Measurements from ENCODE around the gene GIGYF2. TPM values are rescaled to one million over a fixed set of nuclear protein-coding genes. Genes with fewer than 3 reads are reported as not detected.
A peak's percentile ranks its signal among the peaks of the same experiment; 100 is the strongest.

GIGYF2 gene
- total and polyA plus RNA-seq, 5 experiments from 2014 or later: 18.1 to 86.5 (median 31.1) TPM

DNA sequence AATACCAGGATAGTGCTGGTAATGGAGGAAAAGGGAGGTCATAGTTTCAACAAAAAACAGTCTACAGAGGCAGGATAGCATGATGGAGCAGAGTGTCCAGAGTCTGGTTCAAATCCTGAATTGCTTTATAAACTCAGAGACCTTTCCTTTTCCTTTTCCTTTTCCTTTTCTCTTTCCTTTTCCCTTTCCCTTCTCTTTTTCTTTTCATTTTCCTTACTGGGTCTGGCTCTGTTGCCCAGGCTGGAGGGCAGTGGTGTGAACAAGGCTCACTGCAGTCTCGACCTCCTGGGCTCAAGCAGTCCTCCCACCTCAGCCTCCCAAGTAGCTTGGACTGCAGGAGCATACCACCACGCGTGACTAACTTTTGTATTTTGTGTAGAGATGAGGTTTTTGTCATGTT lies 31.7 kb downstream of the GIGYF2 start:
- no peaks in the 10 kb centered on the region for H3K9me3 Mint-ChIP-seq
- H3K27ac Mint-ChIP-seq: peak overlapping the region in 2 of 10 donors; percentile 44 to 80
- POLR2A ChIA-PET: no interaction called here
- H3K36me3 Mint-ChIP-seq: peaks cover 8 to 85% (median 34%) of the 10 kb centered on the region in 3 donors
- no peaks in the 10 kb centered on the region for H3K27me3 Mint-ChIP-seq
- no peak for ATAC-seq
- DNase-seq: no peak
- no peak overlapping the region for H3K4me3 Mint-ChIP-seq
- H3K4me1 Mint-ChIP-seq: peaks cover 16 to 35% (median 26%) of the 10 kb centered on the region in 4 donors

DNA sequence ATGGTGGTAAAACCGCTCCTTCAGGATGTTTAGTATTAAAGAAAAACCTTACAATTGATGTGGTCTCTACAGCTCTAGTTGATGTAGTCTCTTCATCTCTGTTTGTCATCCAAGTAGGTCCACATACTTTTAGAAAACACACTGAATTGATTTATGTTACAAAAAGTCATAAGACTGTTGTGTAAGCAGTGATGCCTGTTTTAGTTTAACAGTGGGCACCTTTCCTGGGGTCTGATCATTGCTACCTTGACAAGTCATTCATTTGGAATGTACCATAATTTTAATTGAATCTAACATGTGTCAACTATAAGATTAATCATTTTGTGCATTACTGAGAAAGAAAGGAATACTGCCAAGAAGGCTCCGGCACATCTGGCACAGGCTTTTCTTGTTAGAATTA lies 34.3 kb downstream of the GIGYF2 start:
- Mint-ChIP-seq H3K27me3 (no peaks in the 10 kb centered on the region), H3K4me1 (peaks cover 16 to 31% (median 25%) of the 10 kb centered on the region in 4 donors), H3K4me3 (no peak overlapping the region), H3K36me3 (peaks cover 8 to 79% (median 30%) of the 10 kb centered on the region in 3 donors), H3K9me3 (no peaks in the 10 kb centered on the region), H3K27ac (peak overlapping the region in 3 of 10 donors; percentile 15 to 49 (median 37))
- no peak for DNase-seq
- POLR2A ChIA-PET: no interaction called here
- ATAC-seq: no peak

DNA sequence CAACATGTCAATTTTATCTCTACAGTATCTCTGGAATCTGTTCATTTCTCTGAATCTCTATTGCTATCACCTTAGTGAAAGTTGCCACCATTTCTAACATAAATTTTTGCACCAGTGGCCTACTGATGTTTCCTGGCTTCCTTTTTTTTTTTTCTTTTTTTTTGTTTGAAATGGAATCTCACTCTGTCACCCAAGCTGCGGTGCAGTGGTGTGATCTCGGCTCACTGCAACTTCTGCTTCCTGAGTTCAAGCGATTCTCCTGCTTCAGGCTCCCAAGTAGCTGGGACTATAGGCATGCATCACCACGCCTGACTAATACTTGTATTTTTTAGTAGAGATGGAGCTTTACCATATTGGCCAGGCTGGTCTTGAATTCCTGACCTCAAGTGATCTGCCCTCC lies 44.2 kb downstream of the GIGYF2 start:
- peak overlapping the region in 3 of 10 donors; percentile 9 to 27 (median 24) for H3K27ac Mint-ChIP-seq

DNA sequence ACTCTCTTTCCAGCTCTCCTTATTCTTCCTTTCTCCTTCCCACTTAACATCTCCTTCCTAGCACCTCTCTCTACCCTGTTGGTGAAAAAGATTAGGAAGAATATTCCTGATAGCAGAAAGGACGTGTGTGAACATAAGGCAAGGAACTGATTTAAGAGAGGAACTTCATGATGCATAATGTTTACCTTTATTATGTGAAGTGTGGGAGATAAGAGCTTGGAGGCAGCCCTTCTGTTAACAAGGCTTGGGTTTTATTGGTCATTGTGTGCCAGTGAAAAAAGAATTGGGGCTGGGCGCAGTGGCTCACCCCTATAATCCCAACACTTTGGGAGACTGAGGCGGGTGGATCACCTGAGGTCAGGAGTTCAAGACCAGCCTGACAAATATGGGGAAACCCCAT lies 44.8 kb downstream of the GIGYF2 start:
- Mint-ChIP-seq H3K4me3 (no peak overlapping the region), H3K4me1 (peaks cover 7 to 12% (median 8%) of the 10 kb centered on the region in 4 donors), H3K27ac (peak overlapping the region in 3 of 10 donors; percentile 24 to 87 (median 28)), H3K36me3 (peaks cover 5 to 44% (median 7%) of the 10 kb centered on the region in 3 donors), H3K27me3 (no peaks in the 10 kb centered on the region), H3K9me3 (no peaks in the 10 kb centered on the region)
- POLR2A ChIA-PET: no interaction called here
- DNase-seq (no peak), ATAC-seq (no peak)

More for the DNA sequence above, 44.2 kb downstream of the GIGYF2 start:
- H3K9me3 Mint-ChIP-seq: no peaks in the 10 kb centered on the region
- peaks cover 7 to 12% (median 8%) of the 10 kb centered on the region in 4 donors for H3K4me1 Mint-ChIP-seq
- POLR2A ChIA-PET: no interaction called here
- no peak for ATAC-seq
- DNase-seq: no peak
- H3K4me3 Mint-ChIP-seq: no peak overlapping the region
- H3K36me3 Mint-ChIP-seq: peaks cover 5 to 49% (median 8%) of the 10 kb centered on the region in 3 donors
- H3K27me3 Mint-ChIP-seq: no peaks in the 10 kb centered on the region

DNA sequence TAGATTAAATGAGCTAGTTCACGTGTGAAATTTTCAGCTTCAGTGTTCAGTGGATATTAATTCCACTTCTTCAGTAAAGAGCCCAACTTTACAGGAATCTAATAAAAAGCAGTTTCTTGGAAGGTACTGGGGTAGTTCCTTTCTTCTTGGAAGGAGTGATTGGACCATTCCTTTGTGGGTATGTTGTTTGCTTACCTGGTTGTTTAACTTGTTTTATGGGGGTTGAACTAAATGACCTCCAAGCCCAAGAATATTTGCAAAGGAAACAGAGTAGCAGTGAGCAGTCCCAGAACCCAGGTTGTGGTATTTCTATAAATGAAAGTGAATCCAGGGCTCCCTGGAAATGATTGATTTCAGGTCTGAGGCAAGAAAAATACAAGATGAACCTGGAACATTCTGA lies 47.8 kb downstream of the GIGYF2 start:
- H3K36me3 Mint-ChIP-seq: peaks cover 7 to 49% (median 20%) of the 10 kb centered on the region in 3 donors
- H3K9me3 Mint-ChIP-seq: no peaks in the 10 kb centered on the region
- POLR2A ChIA-PET: no interaction called here
- DNase-seq (no peak), ATAC-seq (no peak)
- peaks cover 6 to 11% (median 7%) of the 10 kb centered on the region in 4 donors for H3K4me1 Mint-ChIP-seq
- peak overlapping the region in 1 of 10 donors; percentile 12 for H3K4me3 Mint-ChIP-seq
- no peaks in the 10 kb centered on the region for H3K27me3 Mint-ChIP-seq
- no peak overlapping the region for H3K27ac Mint-ChIP-seq

DNA sequence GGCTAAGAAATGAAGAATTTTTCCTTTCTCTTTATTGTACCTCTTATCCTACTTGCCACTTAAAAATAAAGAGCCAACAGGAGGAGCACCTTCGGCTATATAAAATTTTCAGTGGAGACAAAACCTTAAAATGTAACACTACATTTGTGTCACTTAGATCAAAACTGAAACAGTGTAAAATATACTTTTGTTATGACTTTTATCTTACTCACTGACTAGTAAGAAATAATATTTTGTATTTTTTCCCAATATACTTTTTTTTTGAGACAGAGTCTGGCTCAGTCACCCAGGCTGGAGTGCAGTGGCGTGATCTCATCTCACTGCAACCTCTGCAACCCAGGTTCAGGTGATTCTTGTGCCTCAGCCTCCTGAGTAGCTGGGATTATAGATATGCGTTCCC lies 50.9 kb downstream of the GIGYF2 start:
- DNase-seq: no peak
- Mint-ChIP-seq H3K4me3 (no peak overlapping the region), H3K4me1 (peaks cover 0 to 5% (median 3%) of the 10 kb centered on the region in 4 donors), H3K9me3 (no peaks in the 10 kb centered on the region), H3K27me3 (no peaks in the 10 kb centered on the region), H3K27ac (peak overlapping the region in 1 of 10 donors; percentile 48), H3K36me3 (peaks cover 7 to 64% (median 25%) of the 10 kb centered on the region in 3 donors)
- ATAC-seq: no peak
- POLR2A ChIA-PET: no interaction called here

DNA sequence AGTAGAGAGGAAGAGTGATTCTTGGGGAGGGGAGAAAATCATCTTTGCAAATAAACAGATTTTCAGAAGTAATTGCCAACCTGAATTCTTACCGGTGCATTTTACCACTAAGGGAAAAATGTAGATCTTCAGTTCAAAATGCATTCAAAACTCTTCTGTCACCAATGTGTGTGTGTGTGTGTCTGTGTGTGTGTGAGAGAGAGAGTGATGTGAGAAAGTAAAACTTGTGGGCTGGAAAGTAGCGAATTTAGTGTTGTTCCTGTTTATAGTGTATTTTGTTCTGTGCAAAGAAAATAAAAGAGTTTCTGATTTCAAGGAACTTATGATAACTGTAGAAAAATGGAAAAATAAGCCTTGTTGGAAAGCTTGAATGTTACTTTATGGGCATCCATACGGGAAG lies 52.2 kb downstream of the GIGYF2 start:
- Mint-ChIP-seq H3K4me3 (no peak overlapping the region), H3K27ac (peak overlapping the region in 2 of 10 donors; percentile 26 to 48), H3K4me1 (peaks cover 0 to 2% (median 0%) of the 10 kb centered on the region in 4 donors), H3K36me3 (peaks cover 7 to 75% (median 25%) of the 10 kb centered on the region in 3 donors), H3K9me3 (no peaks in the 10 kb centered on the region), H3K27me3 (no peaks in the 10 kb centered on the region)
- POLR2A ChIA-PET: no interaction called here
- ATAC-seq (no peak), DNase-seq (no peak)

DNA sequence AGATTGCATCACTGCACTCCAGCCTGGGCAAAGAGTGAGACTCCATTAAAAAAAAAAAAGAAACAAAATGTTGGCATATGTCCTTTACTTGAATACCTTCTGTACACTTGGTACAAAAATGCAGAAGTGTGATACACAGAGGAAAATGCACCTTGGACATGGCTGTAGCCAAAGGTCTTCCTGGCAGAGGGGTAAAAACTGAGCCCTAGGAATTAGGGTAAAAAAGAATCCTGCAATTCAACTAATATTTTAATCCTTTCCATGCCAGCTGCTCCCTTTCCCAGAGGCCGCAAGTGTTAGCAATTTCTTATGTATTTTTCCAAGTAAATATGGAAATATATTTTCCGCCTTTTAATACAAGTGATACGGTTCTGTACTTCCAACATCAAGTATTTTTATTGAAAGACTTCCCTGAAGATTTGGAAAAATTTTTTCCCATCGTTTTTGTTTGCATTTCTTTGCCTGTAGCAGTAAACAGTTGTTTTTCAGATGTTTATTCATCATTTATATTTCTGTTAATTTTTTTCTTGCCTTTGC lies 53.1 kb downstream of the GIGYF2 start:
- peaks cover 7 to 71% (median 25%) of the 10 kb centered on the region in 3 donors for H3K36me3 Mint-ChIP-seq
- H3K27ac Mint-ChIP-seq: peak overlapping the region in 1 of 10 donors; percentile 57
- DNase-seq (no peak), ATAC-seq (no peak)
- peaks cover 0 to 2% (median 0%) of the 10 kb centered on the region in 4 donors for H3K4me1 Mint-ChIP-seq
- H3K27me3 Mint-ChIP-seq: no peaks in the 10 kb centered on the region
- H3K9me3 Mint-ChIP-seq: no peaks in the 10 kb centered on the region
- H3K4me3 Mint-ChIP-seq: no peak overlapping the region
- POLR2A ChIA-PET: no interaction called here

DNA sequence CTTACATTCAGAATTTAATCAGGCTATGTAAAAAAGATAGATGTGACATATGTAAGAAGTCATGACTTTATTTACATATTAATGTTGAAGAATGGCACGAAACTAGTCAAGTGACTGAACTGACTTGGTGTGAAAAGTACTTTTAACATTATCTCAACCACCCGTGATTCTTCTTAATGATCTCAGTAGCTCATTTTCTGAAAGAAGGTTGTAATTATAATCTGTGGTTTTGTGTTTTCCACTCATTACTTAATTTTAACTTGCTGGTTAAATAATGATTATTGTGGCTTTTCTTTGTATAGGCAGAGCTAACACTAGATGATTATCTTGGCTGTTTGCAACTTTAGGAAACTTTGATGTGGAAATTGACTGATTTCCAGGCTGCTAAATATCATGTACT lies 60.8 kb downstream of the GIGYF2 start:
- Mint-ChIP-seq H3K4me1 (peaks cover 0 to 15% (median 13%) of the 10 kb centered on the region in 4 donors), H3K9me3 (no peaks in the 10 kb centered on the region), H3K36me3 (peaks cover 4 to 69% (median 6%) of the 10 kb centered on the region in 3 donors), H3K27ac (peak overlapping the region in 4 of 10 donors; percentile 4 to 37 (median 18)), H3K4me3 (no peak overlapping the region), H3K27me3 (no peaks in the 10 kb centered on the region)
- ATAC-seq (no peak), DNase-seq (no peak)
- POLR2A ChIA-PET: interaction anchor here (0.6 kb wide), 1 partner anchor 31 kb away, joined by 4 read pairs; no protein-coding TSS in a partner anchor

DNA sequence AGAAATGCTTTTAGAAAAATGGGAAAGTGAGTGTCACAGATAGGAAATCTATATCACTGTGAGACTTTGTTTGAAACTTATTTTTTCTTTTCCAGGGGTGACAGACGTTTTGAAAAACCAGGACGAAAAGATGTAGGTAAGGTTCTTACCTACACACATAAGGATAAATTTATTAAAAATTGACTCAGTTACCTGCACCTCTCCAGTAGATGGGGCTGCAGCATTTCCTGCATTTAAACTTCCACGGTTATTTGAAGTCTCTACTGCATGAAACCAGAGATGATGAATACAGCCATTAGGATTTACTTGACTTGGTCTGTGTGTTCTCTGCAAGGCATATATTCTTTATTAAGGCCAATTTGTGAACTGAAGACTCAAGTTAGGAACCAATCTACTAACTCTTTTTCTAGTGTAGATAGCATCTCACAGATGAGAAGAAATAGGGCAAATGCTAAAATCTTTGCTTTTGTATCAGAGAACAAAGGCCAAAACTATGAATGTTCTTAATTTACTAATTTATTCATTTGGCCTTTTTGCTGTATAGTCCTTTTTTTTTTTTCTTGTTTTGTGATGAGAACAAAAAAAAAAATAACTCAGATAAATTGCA lies 64.3 kb downstream of the GIGYF2 start:
- ATAC-seq: peak; percentile 62 to 67
- H3K4me3 Mint-ChIP-seq: no peak overlapping the region
- H3K9me3 Mint-ChIP-seq: no peaks in the 10 kb centered on the region
- peaks cover 2 to 15% (median 10%) of the 10 kb centered on the region in 4 donors for H3K4me1 Mint-ChIP-seq
- POLR2A ChIA-PET: interaction anchor here (0.7 kb wide), 1 partner anchor 348 kb away, joined by 4 read pairs; no protein-coding TSS in a partner anchor
- H3K27me3 Mint-ChIP-seq: no peaks in the 10 kb centered on the region
- H3K36me3 Mint-ChIP-seq: peaks cover 6 to 75% (median 15%) of the 10 kb centered on the region in 3 donors
- no peak overlapping the region for H3K27ac Mint-ChIP-seq
- peak in 9 of 10 donors; percentile 4 to 64 (median 32) for DNase-seq

DNA sequence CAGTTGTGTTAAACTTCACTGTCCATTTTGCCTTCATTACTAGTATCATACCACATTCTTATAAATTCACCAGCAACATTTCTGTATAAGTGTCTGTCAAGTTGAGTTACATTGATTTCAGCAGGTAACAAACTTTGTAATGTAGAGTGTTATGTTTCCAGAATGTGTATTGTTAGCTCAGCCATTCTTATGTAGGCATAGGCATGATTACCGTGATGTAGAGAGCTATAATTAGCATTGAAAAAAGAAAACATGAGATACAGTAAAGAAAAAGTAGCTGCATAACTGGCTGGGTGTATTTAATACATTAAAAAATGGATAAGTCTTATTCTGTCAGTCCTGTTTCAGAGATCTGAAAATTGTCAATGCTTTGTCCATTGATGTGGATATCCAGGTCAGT lies 70.7 kb downstream of the GIGYF2 start:
- POLR2A ChIA-PET: no interaction called here
- no peaks in the 10 kb centered on the region for H3K9me3 Mint-ChIP-seq
- H3K36me3 Mint-ChIP-seq: peaks cover 0 to 80% (median 19%) of the 10 kb centered on the region in 3 donors
- H3K4me3 Mint-ChIP-seq: no peak overlapping the region
- H3K4me1 Mint-ChIP-seq: peaks cover 9 to 25% (median 21%) of the 10 kb centered on the region in 4 donors
- no peak overlapping the region for H3K27ac Mint-ChIP-seq
- DNase-seq (no peak), ATAC-seq (no peak)
- no peaks in the 10 kb centered on the region for H3K27me3 Mint-ChIP-seq

DNA sequence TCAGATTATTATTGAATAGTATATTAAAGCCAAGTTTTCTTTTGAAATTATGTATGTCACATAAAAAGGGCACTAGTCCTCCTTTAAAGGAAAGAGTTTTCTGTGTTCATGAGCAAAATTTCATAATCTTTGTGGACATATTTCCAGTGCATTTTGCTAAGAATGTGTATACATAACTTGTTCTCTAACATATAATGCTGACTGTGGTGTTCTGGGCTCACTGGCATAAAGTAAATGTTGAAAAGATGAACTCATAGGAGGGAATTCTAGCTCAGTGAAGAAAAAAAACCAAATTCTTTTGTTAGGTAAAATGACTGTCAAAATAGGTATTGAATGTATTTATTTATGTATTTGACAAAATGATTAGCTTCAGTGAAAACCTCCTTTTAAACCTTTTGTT lies 73.1 kb downstream of the GIGYF2 start:
- Mint-ChIP-seq H3K36me3 (peaks cover 0 to 73% (median 13%) of the 10 kb centered on the region in 3 donors), H3K9me3 (no peaks in the 10 kb centered on the region), H3K4me3 (no peak overlapping the region), H3K27me3 (no peaks in the 10 kb centered on the region), H3K27ac (peak overlapping the region in 1 of 10 donors; percentile 36), H3K4me1 (peaks cover 9 to 25% (median 24%) of the 10 kb centered on the region in 4 donors)
- ATAC-seq: no peak
- no peak for DNase-seq
- POLR2A ChIA-PET: no interaction called here

DNA sequence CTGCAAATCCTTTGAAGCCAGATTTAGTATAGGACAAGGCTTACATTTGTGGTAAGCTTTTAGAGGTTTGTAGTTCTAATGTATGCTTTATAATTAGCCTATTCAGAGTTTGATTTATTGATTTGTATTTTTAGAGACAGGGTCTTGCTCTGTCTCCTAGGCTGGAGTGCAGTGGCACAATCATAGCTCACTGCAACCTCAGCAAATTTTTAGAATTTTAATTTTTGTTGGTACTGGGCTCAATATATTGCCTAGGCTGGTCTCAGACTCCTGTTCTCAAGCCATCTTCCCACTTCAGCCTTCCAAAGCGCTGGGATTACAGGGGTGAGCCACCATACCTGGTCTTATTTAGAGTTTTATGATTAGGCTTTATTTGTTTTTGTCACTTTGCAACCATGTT lies 74.7 kb downstream of the GIGYF2 start:
- DNase-seq (no peak), ATAC-seq (no peak)
- Mint-ChIP-seq H3K27ac (peak overlapping the region in 8 of 10 donors; percentile 15 to 73 (median 50)), H3K9me3 (no peaks in the 10 kb centered on the region), H3K36me3 (peaks cover 0 to 68% (median 8%) of the 10 kb centered on the region in 3 donors), H3K4me1 (peaks cover 6 to 25% (median 24%) of the 10 kb centered on the region in 4 donors), H3K27me3 (no peaks in the 10 kb centered on the region), H3K4me3 (peak overlapping the region in 1 of 10 donors; percentile 27)
- POLR2A ChIA-PET: no interaction called here
